C4-2B (cell line): ENCODE results near the gene CHD5.
A peak's percentile ranks its signal among the peaks of the same experiment; 100 is the strongest.

ENCODE experiments used
- H3K27ac ChIP-seq: fragments of 450-650 bp; 2 replicates; pipeline ENCODE4 v1.5.1; 2017
- CTCF ChIP-seq: fragments of 450-650 bp; conservative IDR thresholded peaks from 2 replicates; pipeline ENCODE4 v1.5.1; 2017; ENCODE audit warnings: mild to moderate bottlenecking
- ZFX ChIP-seq: fragments of 450-650 bp; IDR thresholded peaks from 2 replicates; pipeline ENCODE4 v1.6.1; 2017

Gene CHD5

GRCh38 chr1:6108937-6109614, 71.0 kb downstream of the CHD5 start:
- TF ChIP-seq ZFX (no peak), CTCF (peak; percentile 64)

GRCh38 chr1:6108476-6108875, 71.6 kb downstream of the CHD5 start:
- no peak overlapping the region for H3K27ac ChIP-seq
- TF ChIP-seq CTCF (no peak), ZFX (no peak)

More at GRCh38 chr1:6108937-6109614, 71.0 kb downstream of the CHD5 start:
- H3K27ac ChIP-seq, result no peak overlapping the region

GRCh38 chr1:6107409-6108356, 72.4 kb downstream of the CHD5 start:
- no peak overlapping the region for H3K27ac ChIP-seq
- TF ChIP-seq ZFX (no peak), CTCF (no peak)

- TF ChIP-seq ZFX, result no peak
- no peak for TF ChIP-seq CTCF
- no peak overlapping the region for H3K27ac ChIP-seq
Observed at GRCh38 chr1:6106977-6107376, 73.1 kb downstream of the CHD5 start.

- TF ChIP-seq CTCF (no peak), ZFX (no peak)
- H3K27ac ChIP-seq, result no peak overlapping the region
Observed at GRCh38 chr1:6106321-6106731, 73.8 kb downstream of the CHD5 start.

GRCh38 chr1:6105763-6106162, 74.4 kb downstream of the CHD5 start:
- no peak; the same call in 1 of the 2 replicates for TF ChIP-seq CTCF
- no peak for TF ChIP-seq ZFX
- no peak overlapping the region for H3K27ac ChIP-seq

- H3K27ac ChIP-seq, result no peak overlapping the region
- no peak for TF ChIP-seq ZFX
- peak; percentile 62 for TF ChIP-seq CTCF
Observed at GRCh38 chr1:6105218-6105679, 74.9 kb downstream of the CHD5 start.
